Sigmoid colon (tissue), 7 donors: ENCODE measurements around the gene GLIPR2. TPM values are rescaled to one million over a fixed set of nuclear protein-coding genes. Genes with fewer than 3 reads are reported as not detected.

Experiments used
- DNase-seq: peaks from one replicate; pipeline ENCODE4 v3.0.0-alpha.2; 2019
- H3K27ac ChIP-seq, 4 donors: fragments of 200-600 bp; sonication (generic); one replicate each; pipeline ENCODE4 v1.5.1; 2016 to 2019; ENCODE audit warnings: mild to moderate bottlenecking in 1 of 4
- H3K27me3 ChIP-seq, 3 donors: fragments of 200-600 bp; sonication (generic); one replicate each; pipeline ENCODE4 v1.5.1; 2019; ENCODE audit warnings: mild to moderate bottlenecking in 1 of 3
- H3K36me3 ChIP-seq, 4 donors: fragments of 200-600 bp; sonication (generic); one replicate each; pipeline ENCODE4 v1.5.1; 2016 to 2019
- H3K4me1 ChIP-seq, 4 donors: fragments of 200-600 bp; sonication (generic); one replicate each; pipeline ENCODE4 v1.5.1; 2017 to 2019
- H3K4me3 ChIP-seq, 4 donors: fragments of 200-600 bp; sonication (generic); one replicate each; pipeline ENCODE4 v1.5.1; 2017 to 2019; ENCODE audit warnings: mild to moderate bottlenecking in 2 of 4, moderate library complexity in 1 of 4
- H3K9me3 ChIP-seq, 4 donors: fragments of 200-600 bp in 3 of 4; sonication (generic) in 3 of 4; one replicate each; pipeline versions ENCODE4 v1.5.1 to v1.6.1; 2013 to 2019
- EP300 ChIP-seq, 4 donors: sonication (generic); formaldehyde crosslinking; IDR thresholded peaks; one replicate each; pipeline ENCODE4 v1.6.1; 2017; ENCODE audit warnings: antibody characterized with exemption in 4 of 4
- POLR2A ChIP-seq, 2 donors: fragments of 450-650 bp; IDR thresholded peaks; one replicate each; pipeline ENCODE4 v1.6.1; 2016; ENCODE audit warnings: antibody characterized with exemption in 2 of 2, mild to moderate bottlenecking in 2 of 2, moderate library complexity in 2 of 2
- POLR2AphosphoS5 ChIP-seq, 4 donors: sonication (generic); formaldehyde crosslinking; IDR thresholded peaks; one replicate each; pipeline ENCODE4 v1.6.1; 2017; ENCODE audit warnings: antibody characterized with exemption in 4 of 4
- WGBS, 2 donors: extraction: QIAGEN DNeasy Blood & Tissue Kit; methylation state at CpG; one replicate each; pipeline ENCODE4 v1.1.7; 2013; 5-methylcytosine and 5-hydroxymethylcytosine counted together
- intact Hi-C: fragments of 100-400 bp; cut with DNase I; formaldehyde crosslinking; loops from one replicate; pipeline ENCODE4 v1.15.1; 2023
- polyA plus RNA-seq, 3 donors: library from polyadenylated mRNA; stranded (reverse); fragments of 200-250 nt; gene quantifications; one replicate each; pipeline ENCODE4 v1.2.3, GENCODE V29; 2013
- total RNA-seq, 4 donors: library from RNA; depleted of rRNA; stranded (reverse); fragments of >200 nt; gene quantifications; one replicate each; pipeline ENCODE4 v1.1.0, GENCODE V29; 2016
- TF ChIP-seq, protein P1 (sequence below), 4 experiments: fragments of 450-650 bp in 3 of 4; fragments of 200-600 bp in 1 of 4; IDR thresholded peaks; one replicate each; pipeline ENCODE4 v1.5.1; 2016 to 2019; ENCODE audit warnings: antibody characterized with exemption in 4 of 4, mild to moderate bottlenecking in 3 of 4, moderate library complexity in 2 of 4
- donor health status: healthy with polysubstance abuse.
- donor health status: Bipolar disorder and iron deficiency.
- donor health status: healthy.

The GLIPR2 gene
- total and polyA plus RNA-seq, 7 donors = 29.8 to 90.6 (median 57.3) TPM

DNA sequence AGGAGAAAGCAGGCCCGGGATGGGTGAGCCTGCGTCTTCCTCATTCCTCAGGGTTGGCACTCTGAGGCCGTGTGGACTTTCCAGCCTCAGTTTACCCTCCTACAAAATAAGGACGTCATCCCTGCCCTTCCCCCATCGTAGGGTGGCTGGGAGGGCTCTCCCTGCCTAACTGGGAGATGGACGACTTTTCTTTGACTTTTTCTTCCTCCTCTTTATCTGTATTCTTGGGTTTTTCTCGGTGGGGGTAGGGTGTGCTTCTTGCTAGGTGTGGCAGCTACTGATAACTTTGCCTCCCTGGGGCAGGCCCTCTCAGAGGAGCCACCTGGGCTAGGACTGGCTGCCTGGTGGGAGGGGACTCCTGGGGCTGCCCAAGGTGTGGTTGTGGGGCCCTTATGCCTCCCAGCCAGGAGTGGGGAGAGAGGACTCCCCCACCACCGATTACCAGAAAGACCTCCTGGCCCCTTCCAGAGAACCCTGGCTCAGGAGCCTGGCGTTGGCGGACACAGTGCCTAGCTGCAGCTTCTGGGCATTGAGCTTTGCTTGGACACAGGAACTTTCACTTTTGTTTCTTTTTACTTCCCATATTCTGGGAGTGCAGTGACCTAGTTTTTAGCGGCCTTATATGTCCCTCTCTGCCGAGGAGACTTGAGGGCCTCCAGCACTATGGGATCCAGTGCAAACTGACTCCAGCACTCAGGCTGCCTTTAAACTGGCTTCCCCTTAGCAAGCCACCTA, 6.1 kb downstream of the GLIPR2 start:
- no peak for TF ChIP-seq POLR2A (IDR thresholded peaks at IDR 0.05)
- peak in 3 of 4 donors; percentile 34 to 54 (median 41) for TF ChIP-seq POLR2AphosphoS5 (IDR thresholded peaks at IDR 0.05)
- peak; percentile 69 for DNase-seq
- intact Hi-C loops = no loop called here
- 15 to 36% methylated on average over 12 of the region's 12 CpGs for WGBS, 2 donors
- Histone ChIP-seq H3K4me3 (peak overlapping the region in 2 of 4 donors; percentile 29 to 36), H3K36me3 (peaks cover 0 to 5% (median 2%) of the 10 kb centered on the region in 4 donors), H3K9me3 (no peaks in the 10 kb centered on the region), H3K27me3 (no peaks in the 10 kb centered on the region), H3K4me1 (peaks cover 0 to 91% (median 88%) of the 10 kb centered on the region in 4 donors), H3K27ac (peak overlapping the region; percentile 93 to 99 (median 96))

DNA sequence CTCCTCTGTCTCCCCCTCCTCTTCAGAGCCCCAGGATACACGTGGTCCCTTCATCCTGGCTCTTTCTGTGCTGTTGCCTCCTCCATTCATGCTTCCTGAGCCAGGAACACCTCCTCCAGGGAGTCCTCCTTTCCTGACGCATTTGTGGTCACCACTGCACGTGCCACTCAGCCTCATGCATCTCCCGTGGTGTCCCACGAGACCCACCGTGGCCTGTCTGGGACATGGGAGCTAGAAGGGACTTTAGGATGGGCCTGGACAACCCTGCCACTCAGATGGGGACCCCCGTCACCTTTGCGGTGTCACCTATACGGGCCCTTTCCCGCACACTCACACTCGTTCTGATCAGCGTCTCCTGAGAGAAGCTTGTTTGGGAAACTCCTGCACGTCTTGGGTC, 6.7 kb downstream of the GLIPR2 start:
- H3K4me1 ChIP-seq = peaks cover 0 to 91% (median 88%) of the 10 kb centered on the region in 4 donors
- intact Hi-C loops = no loop called here
- DNase-seq = peak; percentile 57
- TF ChIP-seq, protein P1, sequence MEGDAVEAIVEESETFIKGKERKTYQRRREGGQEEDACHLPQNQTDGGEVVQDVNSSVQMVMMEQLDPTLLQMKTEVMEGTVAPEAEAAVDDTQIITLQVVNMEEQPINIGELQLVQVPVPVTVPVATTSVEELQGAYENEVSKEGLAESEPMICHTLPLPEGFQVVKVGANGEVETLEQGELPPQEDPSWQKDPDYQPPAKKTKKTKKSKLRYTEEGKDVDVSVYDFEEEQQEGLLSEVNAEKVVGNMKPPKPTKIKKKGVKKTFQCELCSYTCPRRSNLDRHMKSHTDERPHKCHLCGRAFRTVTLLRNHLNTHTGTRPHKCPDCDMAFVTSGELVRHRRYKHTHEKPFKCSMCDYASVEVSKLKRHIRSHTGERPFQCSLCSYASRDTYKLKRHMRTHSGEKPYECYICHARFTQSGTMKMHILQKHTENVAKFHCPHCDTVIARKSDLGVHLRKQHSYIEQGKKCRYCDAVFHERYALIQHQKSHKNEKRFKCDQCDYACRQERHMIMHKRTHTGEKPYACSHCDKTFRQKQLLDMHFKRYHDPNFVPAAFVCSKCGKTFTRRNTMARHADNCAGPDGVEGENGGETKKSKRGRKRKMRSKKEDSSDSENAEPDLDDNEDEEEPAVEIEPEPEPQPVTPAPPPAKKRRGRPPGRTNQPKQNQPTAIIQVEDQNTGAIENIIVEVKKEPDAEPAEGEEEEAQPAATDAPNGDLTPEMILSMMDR (IDR thresholded peaks at IDR 0.05) = no peak
- TF ChIP-seq EP300 (IDR thresholded peaks at IDR 0.05) = no peak
- TF ChIP-seq POLR2AphosphoS5 (IDR thresholded peaks at IDR 0.05) = no peak
- no peak for TF ChIP-seq POLR2A (IDR thresholded peaks at IDR 0.05)
- H3K36me3 ChIP-seq = peaks cover 0 to 5% (median 2%) of the 10 kb centered on the region in 4 donors
- 76 to 82% methylated on average over 13 of the region's 13 CpGs for WGBS, 2 donors
- peak overlapping the region in 2 of 4 donors; percentile 29 to 36 for H3K4me3 ChIP-seq
- H3K9me3 ChIP-seq = no peaks in the 10 kb centered on the region
- H3K27ac ChIP-seq = peak overlapping the region; percentile 93 to 99 (median 96)
- no peaks in the 10 kb centered on the region for H3K27me3 ChIP-seq

DNA sequence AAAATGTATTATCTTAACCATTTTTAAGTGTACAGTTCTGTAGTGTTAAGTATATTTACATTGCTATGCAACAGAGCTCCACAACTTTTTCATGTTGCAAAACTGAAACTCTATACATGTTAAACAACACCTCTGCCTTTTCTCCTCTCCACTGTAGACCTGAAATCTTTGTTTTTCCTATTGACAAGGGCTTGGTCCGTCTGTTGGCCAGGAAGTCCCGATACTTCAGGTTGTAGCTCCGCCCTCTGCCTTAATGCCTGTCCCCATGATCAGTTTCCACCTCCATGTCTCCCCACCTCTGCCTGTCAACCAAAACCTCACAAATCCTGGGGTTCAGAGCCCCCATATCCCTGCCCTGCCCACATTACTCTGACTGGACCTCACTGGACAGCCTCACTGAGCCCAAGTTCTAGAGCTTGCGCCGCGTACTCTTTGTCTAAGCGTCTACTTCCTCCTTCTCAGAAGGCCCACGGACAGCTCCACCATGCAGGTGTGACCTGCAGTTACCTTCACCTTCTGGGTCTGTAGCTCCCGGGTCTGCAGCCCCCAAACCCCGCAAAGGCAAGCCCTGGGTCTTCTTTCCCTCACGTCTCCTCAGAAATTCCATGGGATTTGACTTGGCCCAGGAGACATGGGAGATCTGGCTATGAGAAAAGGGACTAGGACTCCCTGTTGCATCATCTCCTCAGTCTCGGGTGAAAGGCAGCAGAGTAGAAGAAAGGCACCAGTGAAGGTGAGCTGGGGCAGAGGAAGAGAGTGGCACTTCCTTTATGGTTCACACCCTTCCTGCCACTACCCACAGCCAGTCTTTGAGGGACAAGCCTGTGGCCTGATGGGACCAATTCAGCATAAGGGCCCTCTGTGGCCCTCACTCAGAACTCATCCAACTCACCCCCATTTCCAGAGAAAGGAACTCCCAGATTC, 8.0 kb downstream of the GLIPR2 start:
- Histone ChIP-seq H3K4me1 (peaks cover 0 to 91% (median 87%) of the 10 kb centered on the region in 4 donors), H3K27ac (peak overlapping the region in 3 of 4 donors; percentile 93 to 99 (median 98)), H3K36me3 (peaks cover 0 to 5% (median 2%) of the 10 kb centered on the region in 4 donors), H3K9me3 (no peaks in the 10 kb centered on the region), H3K4me3 (no peak overlapping the region), H3K27me3 (no peaks in the 10 kb centered on the region)
- TF ChIP-seq POLR2AphosphoS5 (IDR thresholded peaks at IDR 0.05) = no peak
- TF ChIP-seq, protein P1 (IDR thresholded peaks at IDR 0.05) = no peak
- no peak for TF ChIP-seq POLR2A (IDR thresholded peaks at IDR 0.05)
- TF ChIP-seq EP300 (IDR thresholded peaks at IDR 0.05) = no peak
- intact Hi-C loops = no loop called here
- WGBS, 2 donors = 66 to 91% methylated on average over 12 of the region's 12 CpGs
- no peak for DNase-seq

DNA sequence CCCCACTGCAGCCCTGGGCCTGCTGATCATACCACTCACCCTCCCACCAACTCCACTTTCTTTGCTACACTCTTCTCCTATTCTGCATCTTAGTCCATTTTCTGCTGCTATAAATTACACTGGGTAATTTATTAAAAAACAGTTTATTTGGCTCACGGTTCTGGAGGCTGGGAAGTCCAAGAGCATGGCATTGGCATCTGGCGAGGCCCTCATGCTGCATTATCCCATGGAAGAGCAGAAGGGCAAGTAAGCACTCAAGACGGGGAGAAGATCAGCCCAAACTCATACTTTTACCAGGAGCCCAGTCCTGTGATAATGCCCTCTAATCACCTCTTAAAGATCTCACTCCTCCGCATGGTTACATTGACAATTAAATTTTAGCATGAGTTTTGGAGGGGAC, 9.4 kb downstream of the GLIPR2 start:
- Histone ChIP-seq H3K9me3 (no peaks in the 10 kb centered on the region), H3K4me1 (peaks cover 0 to 91% (median 87%) of the 10 kb centered on the region in 4 donors), H3K27me3 (no peaks in the 10 kb centered on the region), H3K36me3 (peaks cover 0 to 10% (median 3%) of the 10 kb centered on the region in 4 donors), H3K27ac (peak overlapping the region in 3 of 4 donors; percentile 86 to 99 (median 93)), H3K4me3 (no peak overlapping the region)
- no peak for DNase-seq
- WGBS, 2 donors = 96 to 98% methylated on average over 4 of the region's 4 CpGs
- intact Hi-C loops = no loop called here
- TF ChIP-seq EP300 (IDR thresholded peaks at IDR 0.05) = no peak
- TF ChIP-seq, protein P1 (IDR thresholded peaks at IDR 0.05) = no peak
- no peak for TF ChIP-seq POLR2AphosphoS5 (IDR thresholded peaks at IDR 0.05)
- TF ChIP-seq POLR2A (IDR thresholded peaks at IDR 0.05) = no peak
